Caco-2 (cell line): Measurements from ENCODE around the gene GLDC. TPM values are rescaled to one million over a fixed set of nuclear protein-coding genes. Genes with fewer than 3 reads are reported as not detected.

Experiments
- BruUV-seq: library from RNA; stranded (reverse); fragments of 400-500 nt; replicated peaks from 2 replicates; lab custom pipeline; 2021; lab: Mats Ljungman, UMichigan
- CTCF ChIA-PET: fragments of 300-600 bp; sonication (Branson Sonifier 250); formaldehyde crosslinking; loops from one replicate; lab custom pipeline; 2022; ENCODE audit warnings: antibody characterized with exemption; lab: Charles Lee
- POLR2A ChIA-PET: fragments of 300-600 bp; sonication (Branson Sonifier 250); formaldehyde crosslinking; loops from one replicate; lab custom pipeline; 2022; ENCODE audit warnings: antibody characterized with exemption; lab: Charles Lee
- DNase-seq, 2 experiments: peaks; one replicate each; pipeline versions ENCODE4 v3.0.0 to v3.0.0-alpha.2; 2020 to 2022
- H3K27me3 ChIP-seq: replicated peaks from 2 replicates; pipeline ENCODE4 v1.6.0; 2011; ENCODE audit warnings: low read length; ENCODE audit not compliant: control insufficient read depth, insufficient read depth
- H3K36me3 ChIP-seq: 2 replicates; pipeline ENCODE4 v1.5.1; 2011; ENCODE audit warnings: low read length; ENCODE audit not compliant: control insufficient read depth, insufficient read depth
- H3K4me1 ChIP-seq: fragments of 250-450 bp; sonication (Bioruptor Pico); 2 replicates; pipeline ENCODE4 v1.5.1; 2020; ENCODE audit warnings: mild to moderate bottlenecking
- H3K4me3 ChIP-seq: 2 replicates; pipeline ENCODE4 v1.5.1; 2011; ENCODE audit warnings: low read depth, mild to moderate bottlenecking, control low read depth, low read length
- H3K9me3 ChIP-seq: fragments of 250-450 bp; sonication (Bioruptor Pico); 2 replicates; pipeline ENCODE4 v1.5.1; 2020; ENCODE audit warnings: mild to moderate bottlenecking, moderate library complexity
- H3K27ac Mint-ChIP-seq: one replicate; pipeline ENCODE4 v1.8.0; 2022; ENCODE audit warnings: mixed read lengths; ENCODE audit not compliant: unreplicated experiment
- H3K27me3 Mint-ChIP-seq: one replicate; pipeline ENCODE4 v1.8.0; 2022; ENCODE audit warnings: mixed read lengths; ENCODE audit not compliant: insufficient read depth, unreplicated experiment
- H3K36me3 Mint-ChIP-seq: one replicate; pipeline ENCODE4 v1.8.0; 2022; ENCODE audit warnings: mild to moderate bottlenecking, mixed read lengths; ENCODE audit not compliant: insufficient read depth, unreplicated experiment
- H3K4me1 Mint-ChIP-seq: one replicate; pipeline ENCODE4 v1.8.0; 2022; ENCODE audit warnings: low read depth, mixed read lengths; ENCODE audit not compliant: unreplicated experiment
- H3K4me3 Mint-ChIP-seq: one replicate; pipeline ENCODE4 v1.8.0; 2022; ENCODE audit warnings: mild to moderate bottlenecking, moderate library complexity, mixed read lengths; ENCODE audit not compliant: unreplicated experiment
- H3K9me3 Mint-ChIP-seq: one replicate; pipeline ENCODE4 v1.8.0; 2022; ENCODE audit warnings: mixed read lengths; ENCODE audit not compliant: unreplicated experiment
- intact Hi-C: fragments of 100-400 bp; cut with micrococcal nuclease; formaldehyde crosslinking; loops from one replicate; pipeline ENCODE4 v1.10.0; 2022; ENCODE audit not compliant: unreplicated experiment
- total RNA-seq: library from RNA; stranded (reverse); gene quantifications from 2 replicates; pipeline ENCODE4 v1.2.3, GENCODE V29; 2022
- TF ChIP-seq, protein P1 (sequence below), 2 experiments: fragments of 200-600 bp in 1 of 2; IDR thresholded peaks; 1 replicate in 1 of 2; 2 replicates in 1 of 2; pipeline versions ENCODE4 v1.5.1 to v1.8.0; 2011 to 2022; ENCODE audit warnings: antibody characterized with exemption in 1 of 2, control low read depth in 1 of 2, inconsistent platforms in 1 of 2, low read depth in 1 of 2, low read length in 1 of 2, mild to moderate bottlenecking in 1 of 2, moderate library complexity in 1 of 2; ENCODE audit not compliant: insufficient read depth in 1 of 2, severe bottlenecking in 1 of 2, unreplicated experiment in 1 of 2

The GLDC gene
- total RNA-seq, 1 experiment from 2014 or later: 320 TPM

DNA sequence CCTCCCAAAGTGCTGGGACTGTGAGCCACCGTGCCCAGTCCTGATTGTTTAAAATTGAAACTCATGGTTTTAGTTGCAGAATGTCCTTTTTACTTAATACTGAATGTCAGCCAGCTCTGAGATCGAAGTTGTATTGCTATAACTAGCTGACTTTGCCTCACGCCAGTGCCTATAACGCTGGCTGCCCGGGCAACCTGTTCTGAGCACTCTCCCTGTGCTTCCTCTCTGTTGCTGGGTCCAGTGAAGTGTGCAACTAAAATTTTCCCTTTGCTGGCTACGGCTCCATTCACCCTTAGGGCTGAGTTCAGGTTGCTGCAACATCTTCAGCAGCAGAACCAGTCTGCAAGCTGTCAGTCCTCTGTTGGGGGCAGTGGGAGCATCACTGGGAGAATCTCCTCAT lies 65.9 kb downstream of the GLDC start:
- H3K9me3 ChIP-seq: no peaks in the 10 kb centered on the region
- no TSS peak for BruUV-seq
- peaks cover 98% of the 10 kb centered on the region for H3K36me3 Mint-ChIP-seq
- H3K36me3 ChIP-seq: 0 out of 2 replicates have a peak, but pooled peaks cover under 1% of the 10 kb centered on the region
- no peaks in the 10 kb centered on the region; the same call in 1 of the 2 replicates for H3K4me1 ChIP-seq
- no peaks in the 10 kb centered on the region for H3K27me3 ChIP-seq
- intact Hi-C loops: no loop called here
- ChIA-PET POLR2A (no interaction called here), CTCF (interaction anchor here (0.5 kb wide), 1 partner anchor 75 kb away, joined by 3 read pairs; no protein-coding TSS in a partner anchor)
- H3K4me3 ChIP-seq: no peak overlapping the region
- TF ChIP-seq, protein P1, sequence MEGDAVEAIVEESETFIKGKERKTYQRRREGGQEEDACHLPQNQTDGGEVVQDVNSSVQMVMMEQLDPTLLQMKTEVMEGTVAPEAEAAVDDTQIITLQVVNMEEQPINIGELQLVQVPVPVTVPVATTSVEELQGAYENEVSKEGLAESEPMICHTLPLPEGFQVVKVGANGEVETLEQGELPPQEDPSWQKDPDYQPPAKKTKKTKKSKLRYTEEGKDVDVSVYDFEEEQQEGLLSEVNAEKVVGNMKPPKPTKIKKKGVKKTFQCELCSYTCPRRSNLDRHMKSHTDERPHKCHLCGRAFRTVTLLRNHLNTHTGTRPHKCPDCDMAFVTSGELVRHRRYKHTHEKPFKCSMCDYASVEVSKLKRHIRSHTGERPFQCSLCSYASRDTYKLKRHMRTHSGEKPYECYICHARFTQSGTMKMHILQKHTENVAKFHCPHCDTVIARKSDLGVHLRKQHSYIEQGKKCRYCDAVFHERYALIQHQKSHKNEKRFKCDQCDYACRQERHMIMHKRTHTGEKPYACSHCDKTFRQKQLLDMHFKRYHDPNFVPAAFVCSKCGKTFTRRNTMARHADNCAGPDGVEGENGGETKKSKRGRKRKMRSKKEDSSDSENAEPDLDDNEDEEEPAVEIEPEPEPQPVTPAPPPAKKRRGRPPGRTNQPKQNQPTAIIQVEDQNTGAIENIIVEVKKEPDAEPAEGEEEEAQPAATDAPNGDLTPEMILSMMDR (IDR thresholded peaks at IDR 0.05; ENCODE audit: insufficient read depth in 1 of 2, low read depth in 1 of 2, low read length in 1 of 2, severe bottlenecking in 1 of 2, unreplicated experiment in 1 of 2): no peak
- no peaks in the 10 kb centered on the region for H3K9me3 Mint-ChIP-seq
- DNase-seq: no peak
- H3K27ac Mint-ChIP-seq: peak overlapping the region; percentile 87
- no peaks in the 10 kb centered on the region for H3K27me3 Mint-ChIP-seq
- H3K4me3 Mint-ChIP-seq: no peak overlapping the region
- peaks cover 18% of the 10 kb centered on the region for H3K4me1 Mint-ChIP-seq

DNA sequence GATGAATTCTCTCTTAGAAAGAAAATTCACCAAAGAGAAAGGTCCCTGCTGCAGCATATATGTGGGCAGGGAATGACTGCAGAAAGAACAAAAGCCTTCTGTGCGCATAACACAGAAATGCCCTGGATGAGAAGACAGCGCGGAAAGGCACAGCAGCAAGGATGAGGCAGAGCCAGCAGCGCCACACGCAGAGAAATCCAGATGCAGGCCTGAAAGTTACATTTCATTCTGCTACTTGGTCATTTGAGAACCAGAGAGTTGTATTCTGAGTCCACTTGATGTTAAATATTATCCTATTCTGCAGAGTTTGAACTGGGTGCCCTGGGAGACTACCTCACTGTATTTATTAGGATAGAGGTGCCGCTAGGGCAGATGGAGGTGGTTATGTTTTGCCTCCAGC lies 68.5 kb downstream of the GLDC start:
- POLR2A ChIA-PET: no interaction called here
- no peak for DNase-seq
- intact Hi-C loops: no loop called here
- BruUV-seq: no TSS peak
- no peaks in the 10 kb centered on the region for H3K36me3 ChIP-seq
- no peak overlapping the region for H3K4me3 ChIP-seq
- no peaks in the 10 kb centered on the region; the same call in 1 of the 2 replicates for H3K4me1 ChIP-seq
- Mint-ChIP-seq H3K4me1 (peaks cover 18% of the 10 kb centered on the region), H3K27me3 (no peaks in the 10 kb centered on the region), H3K36me3 (peaks cover 97% of the 10 kb centered on the region), H3K4me3 (no peak overlapping the region), H3K27ac (no peak overlapping the region), H3K9me3 (no peaks in the 10 kb centered on the region)
- H3K27me3 ChIP-seq: no peaks in the 10 kb centered on the region
- CTCF ChIA-PET: no interaction called here
- TF ChIP-seq, protein P1 (IDR thresholded peaks at IDR 0.05; ENCODE audit: insufficient read depth in 1 of 2, low read depth in 1 of 2, low read length in 1 of 2, severe bottlenecking in 1 of 2, unreplicated experiment in 1 of 2): no peak
- no peaks in the 10 kb centered on the region for H3K9me3 ChIP-seq

DNA sequence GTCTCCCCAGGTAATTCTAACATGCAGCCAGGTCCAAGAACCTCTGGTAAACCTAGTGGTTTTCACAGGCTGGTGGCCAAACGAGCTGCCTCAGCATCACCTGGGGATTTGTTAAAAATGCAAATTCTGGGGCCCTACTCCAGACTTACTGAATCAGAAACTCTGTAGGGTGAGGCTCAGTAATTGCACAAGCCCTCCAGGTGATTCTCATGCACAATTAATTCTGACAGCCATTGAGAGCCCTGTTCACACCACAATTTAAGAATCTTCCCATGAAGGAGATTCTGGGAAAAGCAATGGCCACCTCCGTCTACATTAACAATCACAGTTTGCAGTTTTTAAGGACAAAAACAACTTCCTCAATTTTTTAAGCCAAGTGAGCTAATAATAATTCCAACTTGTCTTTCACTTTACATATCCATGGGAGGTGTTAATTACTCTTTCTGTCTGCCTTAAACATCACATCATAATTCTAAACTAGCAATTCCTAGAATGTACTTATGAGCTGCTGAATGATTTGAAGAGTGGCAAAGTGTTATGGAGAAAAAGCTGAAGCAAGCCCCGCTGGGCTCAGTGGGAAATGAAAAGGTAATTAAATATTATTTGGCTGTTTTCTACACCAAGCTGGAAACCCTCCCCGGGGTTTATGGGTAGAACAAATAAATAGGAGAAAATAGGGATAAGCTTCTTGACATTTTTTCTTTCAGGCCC lies 70.0 kb downstream of the GLDC start:
- Histone ChIP-seq H3K4me3 (no peak overlapping the region), H3K9me3 (no peaks in the 10 kb centered on the region), H3K36me3 (no peaks in the 10 kb centered on the region), H3K27me3 (no peaks in the 10 kb centered on the region), H3K4me1 (no peaks in the 10 kb centered on the region)
- TF ChIP-seq, protein P1 (IDR thresholded peaks at IDR 0.05; ENCODE audit: insufficient read depth in 1 of 2, low read depth in 1 of 2, low read length in 1 of 2, severe bottlenecking in 1 of 2, unreplicated experiment in 1 of 2): no peak
- Mint-ChIP-seq H3K36me3 (peaks cover 94% of the 10 kb centered on the region), H3K27ac (no peak overlapping the region), H3K27me3 (no peaks in the 10 kb centered on the region), H3K4me3 (no peak overlapping the region), H3K4me1 (peaks cover 13% of the 10 kb centered on the region), H3K9me3 (no peaks in the 10 kb centered on the region)
- DNase-seq: no peak
- no TSS peak for BruUV-seq
- intact Hi-C loops: no loop called here
- POLR2A ChIA-PET: no interaction called here
- CTCF ChIA-PET: no interaction called here
